Keratinocyte (primary cell): ENCODE results near the gene VAV2. TPM values are rescaled to one million over a fixed set of nuclear protein-coding genes. Genes with fewer than 3 reads are reported as not detected.

Source experiments
- DNase-seq: peaks from one replicate; pipeline ENCODE4 v3.0.0-alpha.2; 2011; ENCODE audit warnings: low read depth, missing footprints, low spot score
- FAIRE-seq: peaks from 2 replicates; lab custom pipeline; 2011; peaks lifted over from hg19 to GRCh38; lab: Jason Lieb, UNC
- H2AFZ ChIP-seq: 2 replicates; pipeline ENCODE4 v1.6.0; 2012; ENCODE audit warnings: low read length, control low read depth, inconsistent platforms; ENCODE audit not compliant: control insufficient read depth
- H3K27ac ChIP-seq: 2 replicates; pipeline ENCODE4 v1.5.1; 2011; ENCODE audit warnings: low read length; ENCODE audit not compliant: control insufficient read depth, insufficient read depth
- H3K27me3 ChIP-seq: 3 replicates; pipeline ENCODE4 v1.6.0; 2011; ENCODE audit warnings: low read length; ENCODE audit not compliant: control insufficient read depth, insufficient read depth; ENCODE audit errors: extremely low read depth
- H3K36me3 ChIP-seq, 2 experiments: 2 replicates in 1 of 2; 3 replicates in 1 of 2; pipeline ENCODE4 v1.5.1; 2011; ENCODE audit warnings: low read length in 2 of 2, mild to moderate bottlenecking in 1 of 2; ENCODE audit not compliant: control insufficient read depth in 2 of 2, insufficient read depth in 2 of 2; ENCODE audit errors: extremely low read depth in 1 of 2
- H3K4me1 ChIP-seq: 3 replicates; pipeline ENCODE4 v1.5.1; 2011; ENCODE audit warnings: low read length; ENCODE audit not compliant: control insufficient read depth, insufficient read depth; ENCODE audit errors: extremely low read depth
- H3K4me2 ChIP-seq: 3 replicates; pipeline ENCODE4 v1.6.0; 2011; ENCODE audit warnings: low read depth, low read length; ENCODE audit not compliant: control insufficient read depth, insufficient read depth; ENCODE audit errors: extremely low read depth
- H3K4me3 ChIP-seq, 3 experiments: fragments of 200-600 bp in 1 of 3; sonication (generic) in 1 of 3; 2 replicates in 2 of 3; 3 replicates in 1 of 3; pipeline ENCODE4 v1.5.1; 2011 to 2016; ENCODE audit warnings: low read length in 3 of 3, mild to moderate bottlenecking in 3 of 3, control low read depth in 2 of 3, inconsistent platforms in 1 of 3, low read depth in 1 of 3, mixed read lengths in 1 of 3, mixed run types in 1 of 3, moderate library complexity in 1 of 3; ENCODE audit not compliant: control insufficient read depth in 2 of 3, insufficient read depth in 2 of 3; ENCODE audit errors: extremely low read depth in 1 of 3
- H3K79me2 ChIP-seq: 2 replicates; pipeline ENCODE4 v1.6.0; 2012; ENCODE audit warnings: low read length; ENCODE audit not compliant: control insufficient read depth, insufficient read depth
- H3K9ac ChIP-seq: 3 replicates; pipeline ENCODE4 v1.6.0; 2011; ENCODE audit warnings: low read length; ENCODE audit not compliant: control insufficient read depth, insufficient read depth; ENCODE audit errors: extremely low read depth
- H3K9me1 ChIP-seq: 3 replicates; pipeline ENCODE4 v1.6.0; 2011; ENCODE audit warnings: low read length; ENCODE audit not compliant: control insufficient read depth, insufficient read depth; ENCODE audit errors: extremely low read depth
- H3K9me3 ChIP-seq: 2 replicates; pipeline ENCODE4 v1.5.1; 2012; ENCODE audit warnings: low read depth, low read length; ENCODE audit not compliant: control insufficient read depth
- H4K20me1 ChIP-seq: 3 replicates; pipeline ENCODE4 v1.6.0; 2011; ENCODE audit warnings: low read length; ENCODE audit not compliant: control insufficient read depth, insufficient read depth; ENCODE audit errors: extremely low read depth
- CTCF ChIP-seq, 3 experiments: IDR thresholded peaks in 1 of 3; conservative IDR thresholded peaks in 1 of 3; optimal IDR thresholded peaks in 1 of 3; 2 replicates in 2 of 3; 3 replicates in 1 of 3; pipeline versions ENCODE3 to v1.5.1; 2011; ENCODE audit warnings: low read length in 3 of 3, mild to moderate bottlenecking in 3 of 3, moderate library complexity in 2 of 3, control low read depth in 1 of 3, inconsistent platforms in 1 of 3; ENCODE audit not compliant: insufficient read depth in 2 of 3; ENCODE audit errors: extremely low read depth in 1 of 3
- EZH2 ChIP-seq: IDR thresholded peaks from one replicate; pipeline ENCODE4 v1.6.1; 2012; ENCODE audit warnings: inconsistent platforms, mild to moderate bottlenecking, low read length, moderate library complexity
- dilution Hi-C: fragments of 300-500 bp; cut with MboI; formaldehyde crosslinking; loops from one replicate; pipeline ENCODE4 v1.7.0; 2020; ENCODE audit warnings: low sequenced_read_pairs; ENCODE audit not compliant: extremely low pct_ligation_motif_present
- polyA plus RNA-seq, 5 experiments: library from polyadenylated mRNA; depleted of rRNA in 3 of 5; stranded (reverse) in 3 of 5; stranded (forward) in 1 of 5; unstranded in 1 of 5; fragments of >200 nt; gene quantifications; 1 replicate in 1 of 5; 2 replicates in 3 of 5; 3 replicates in 1 of 5; pipeline versions ENCODE4 v1.2.1 to v1.2.3, GENCODE V29; 2011 to 2012; ENCODE audit warnings: missing spikeins in 2 of 5, low read depth in 1 of 5, low replicate concordance in 1 of 5

The VAV2 gene
- polyA plus RNA-seq, 1 donor (not counting 4 experiments of a cell fraction or from before 2014, with no cell fraction given), result 16.4 TPM

- H3K27ac ChIP-seq, result no peak overlapping the region
- H3K27me3 ChIP-seq, result peaks cover 4% of the 10 kb centered on the region
- dilution Hi-C loops, result no loop called here
- H2AFZ ChIP-seq, result no peak overlapping the region
- no peak overlapping the region for H3K9ac ChIP-seq
- H3K9me1 ChIP-seq, result no peaks in the 10 kb centered on the region
- no peaks in the 10 kb centered on the region for H3K36me3 ChIP-seq
- no peaks in the 10 kb centered on the region for H3K4me1 ChIP-seq
- DNase-seq (no peak), FAIRE-seq (no peak)
- TF ChIP-seq EZH2 (no peak), CTCF (optimal IDR thresholded peaks at IDR 0.05 in 1 of 3, IDR thresholded peaks at IDR 0.05 in 1 of 3, conservative IDR thresholded peaks at IDR 0.05 in 1 of 3; ENCODE audit: extremely low read depth in 1 of 3, insufficient read depth in 2 of 3, low read length in 3 of 3) (no peak)
- H3K79me2 ChIP-seq, result no peaks in the 10 kb centered on the region
- H3K4me3 ChIP-seq, result no peak overlapping the region
- no peaks in the 10 kb centered on the region for H3K9me3 ChIP-seq
- H4K20me1 ChIP-seq, result no peaks in the 10 kb centered on the region
- no peak overlapping the region for H3K4me2 ChIP-seq
These were observed 264.2 kb downstream of the VAV2 start for GRCh38 chr9:133727876-133728441.

GRCh38 chr9:133727277-133727875 is 264.7 kb downstream of the VAV2 start:
- no peak overlapping the region for H2AFZ ChIP-seq
- peaks cover 4% of the 10 kb centered on the region for H3K27me3 ChIP-seq
- DNase-seq, result no peak
- H3K4me2 ChIP-seq, result no peak overlapping the region
- H3K4me1 ChIP-seq, result no peaks in the 10 kb centered on the region
- no peak for FAIRE-seq
- no peaks in the 10 kb centered on the region for H4K20me1 ChIP-seq
- H3K36me3 ChIP-seq, result no peaks in the 10 kb centered on the region
- no peak overlapping the region for H3K4me3 ChIP-seq
- H3K9me1 ChIP-seq, result no peaks in the 10 kb centered on the region
- no peaks in the 10 kb centered on the region for H3K79me2 ChIP-seq
- TF ChIP-seq EZH2, result no peak
- peak in 2 of 3 experiments; percentile 4 to 12 for TF ChIP-seq CTCF (optimal IDR thresholded peaks at IDR 0.05 in 1 of 3, IDR thresholded peaks at IDR 0.05 in 1 of 3, conservative IDR thresholded peaks at IDR 0.05 in 1 of 3; ENCODE audit: extremely low read depth in 1 of 3, insufficient read depth in 2 of 3, low read length in 3 of 3)
- dilution Hi-C loops, result no loop called here
- H3K9ac ChIP-seq, result no peak overlapping the region
- H3K27ac ChIP-seq, result no peak overlapping the region
- H3K9me3 ChIP-seq, result no peaks in the 10 kb centered on the region
